Cardiac muscle cell (in vitro differentiated cells and primary cell): ENCODE measurements around the gene POU1F1. TPM values are rescaled to one million over a fixed set of nuclear protein-coding genes. Genes with fewer than 3 reads are reported as not detected.
"Not testable (repeated sequence)": the region's sequence is repeated elsewhere in the genome, so short reads cannot be mapped to it uniquely, and the experiment has no call there.

Source experiments
- DNase-seq, 2 donors: peaks; one replicate each; pipeline versions ENCODE4 v3.0.0 to v3.0.0-alpha.2; 2010 to 2017; ENCODE audit warnings: low read depth in 1 of 2, low spot score in 1 of 2
- H3K27ac ChIP-seq: fragments of 200-600 bp; sonication (generic); 2 replicates; pipeline ENCODE4 v1.5.1; 2016
- H3K27me3 ChIP-seq: fragments of 200-600 bp; sonication (generic); 2 replicates; pipeline ENCODE4 v1.6.0; 2016; ENCODE audit warnings: control low read depth
- H3K36me3 ChIP-seq: fragments of 200-600 bp; sonication (generic); 2 replicates; pipeline ENCODE4 v1.5.1; 2016; ENCODE audit warnings: control low read depth
- H3K4me1 ChIP-seq: fragments of 200-600 bp; sonication (generic); 2 replicates; pipeline ENCODE4 v1.8.1; 2017; ENCODE audit warnings: low read depth, mild to moderate bottlenecking, mixed run types
- H3K4me3 ChIP-seq: fragments of 200-600 bp; sonication (generic); 2 replicates; pipeline ENCODE4 v1.5.1; 2016; ENCODE audit warnings: mild to moderate bottlenecking
- H3K9me3 ChIP-seq: fragments of 200-600 bp; sonication (generic); 2 replicates; pipeline ENCODE4 v1.5.1; 2017; ENCODE audit warnings: low read depth, mild to moderate bottlenecking, control low read depth
- polyA plus RNA-seq: library from polyadenylated mRNA; unstranded; fragments of >200 nt; fragmentation: Nextera tagmentation; extraction: Ambion mirVana; gene quantifications from 2 replicates; pipeline ENCODE4 v1.2.1, GENCODE V29; 2016
- total RNA-seq: library from RNA; depleted of rRNA; stranded (reverse); fragments of >200 nt; gene quantifications from 2 replicates; pipeline ENCODE4 v1.2.3, GENCODE V29; 2016
- TF ChIP-seq, protein P1 (sequence below): IDR thresholded peaks from 2 replicates; pipeline ENCODE4 v1.5.1; 2012; ENCODE audit warnings: low read depth, mild to moderate bottlenecking, low read length

POU1F1 gene
- total and polyA plus RNA-seq, 2 experiments from 2014 or later: not detected

- TF ChIP-seq, protein P1, sequence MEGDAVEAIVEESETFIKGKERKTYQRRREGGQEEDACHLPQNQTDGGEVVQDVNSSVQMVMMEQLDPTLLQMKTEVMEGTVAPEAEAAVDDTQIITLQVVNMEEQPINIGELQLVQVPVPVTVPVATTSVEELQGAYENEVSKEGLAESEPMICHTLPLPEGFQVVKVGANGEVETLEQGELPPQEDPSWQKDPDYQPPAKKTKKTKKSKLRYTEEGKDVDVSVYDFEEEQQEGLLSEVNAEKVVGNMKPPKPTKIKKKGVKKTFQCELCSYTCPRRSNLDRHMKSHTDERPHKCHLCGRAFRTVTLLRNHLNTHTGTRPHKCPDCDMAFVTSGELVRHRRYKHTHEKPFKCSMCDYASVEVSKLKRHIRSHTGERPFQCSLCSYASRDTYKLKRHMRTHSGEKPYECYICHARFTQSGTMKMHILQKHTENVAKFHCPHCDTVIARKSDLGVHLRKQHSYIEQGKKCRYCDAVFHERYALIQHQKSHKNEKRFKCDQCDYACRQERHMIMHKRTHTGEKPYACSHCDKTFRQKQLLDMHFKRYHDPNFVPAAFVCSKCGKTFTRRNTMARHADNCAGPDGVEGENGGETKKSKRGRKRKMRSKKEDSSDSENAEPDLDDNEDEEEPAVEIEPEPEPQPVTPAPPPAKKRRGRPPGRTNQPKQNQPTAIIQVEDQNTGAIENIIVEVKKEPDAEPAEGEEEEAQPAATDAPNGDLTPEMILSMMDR: no peak
- Histone ChIP-seq H3K4me3 (no peak overlapping the region), H3K9me3 (no peaks in the 10 kb centered on the region), H3K4me1 (peaks cover 4% of the 10 kb centered on the region), H3K27me3 (no peaks in the 10 kb centered on the region), H3K27ac (no peak overlapping the region), H3K36me3 (peaks cover 54% of the 10 kb centered on the region)
- DNase-seq: no peak
These were observed 26.4 kb downstream of the POU1F1 start for GRCh38 chr3:87250009-87250408.

DNA sequence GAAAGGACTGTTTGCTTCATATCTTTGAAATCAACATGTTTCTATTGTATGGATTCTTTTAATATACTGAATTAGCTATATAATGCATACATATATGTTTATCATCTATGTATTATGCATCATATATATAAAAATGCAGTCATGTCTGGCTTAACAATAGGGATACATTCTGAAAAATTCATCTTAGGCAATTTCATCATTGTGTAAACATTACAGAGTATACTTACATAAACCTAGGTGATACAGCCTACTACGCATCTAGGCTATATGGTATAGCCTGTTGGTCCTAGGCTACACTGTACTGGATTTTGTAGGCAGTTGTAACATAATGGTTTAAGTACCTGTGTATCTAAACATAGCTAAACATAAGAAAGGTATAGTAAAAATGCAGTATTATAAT lies 27.6 kb downstream of the POU1F1 start:
- H3K9me3 ChIP-seq: no peaks in the 10 kb centered on the region
- TF ChIP-seq, protein P1: no peak
- H3K4me3 ChIP-seq: no peak overlapping the region
- DNase-seq: no peak
- no peaks in the 10 kb centered on the region for H3K27me3 ChIP-seq
- peaks cover 4% of the 10 kb centered on the region for H3K4me1 ChIP-seq
- H3K27ac ChIP-seq: no peak overlapping the region
- H3K36me3 ChIP-seq: peaks cover 45% of the 10 kb centered on the region

GRCh38 chr3:87248231-87248630 lies 28.2 kb downstream of the POU1F1 start:
- not testable (repeated sequence) for DNase-seq, H3K4me1 ChIP-seq, H3K4me3 ChIP-seq, H3K27ac ChIP-seq, H3K27me3 ChIP-seq, H3K9me3 ChIP-seq
- H3K36me3 ChIP-seq: peaks cover 39% of the 10 kb centered on the region

GRCh38 chr3:87247430-87247773 lies 29.0 kb downstream of the POU1F1 start:
- peak in 1 of 2 donors; percentile 8 for DNase-seq
- Histone ChIP-seq H3K9me3 (no peaks in the 10 kb centered on the region), H3K27ac (no peak overlapping the region), H3K4me1 (peaks cover 4% of the 10 kb centered on the region), H3K27me3 (no peaks in the 10 kb centered on the region), H3K36me3 (peaks cover 36% of the 10 kb centered on the region), H3K4me3 (no peak overlapping the region)
- TF ChIP-seq, protein P1: no peak

GRCh38 chr3:87246662-87247429 lies 29.5 kb downstream of the POU1F1 start:
- Histone ChIP-seq H3K4me3 (no peak overlapping the region), H3K27ac (no peak overlapping the region), H3K36me3 (peaks cover 36% of the 10 kb centered on the region), H3K9me3 (no peaks in the 10 kb centered on the region), H3K4me1 (peaks cover 4% of the 10 kb centered on the region), H3K27me3 (no peaks in the 10 kb centered on the region)
- DNase-seq: no peak
- TF ChIP-seq, protein P1: no peak

DNA sequence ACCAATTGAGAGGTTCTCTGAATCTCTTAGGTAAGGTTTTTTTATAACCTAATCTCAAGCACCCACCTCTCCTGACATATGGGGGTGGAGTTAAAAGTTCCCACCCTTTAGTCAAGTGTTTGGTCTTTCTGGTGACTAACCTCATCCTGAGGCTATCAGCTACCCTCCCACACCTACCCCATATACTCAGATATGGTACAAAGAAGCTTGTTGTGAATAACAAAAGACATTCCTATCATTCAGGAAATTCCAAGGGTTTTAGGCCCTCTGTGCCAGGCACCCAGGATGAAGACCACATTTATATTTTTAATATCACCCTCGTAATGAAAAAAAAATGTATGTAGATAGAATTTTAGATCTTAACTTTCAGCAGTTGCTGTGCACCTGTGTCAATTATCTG lies 40.3 kb downstream of the POU1F1 start:
- peaks cover 8% of the 10 kb centered on the region for H3K36me3 ChIP-seq
- H3K27ac ChIP-seq: no peak overlapping the region
- H3K4me3 ChIP-seq: no peak overlapping the region
- no peaks in the 10 kb centered on the region for H3K9me3 ChIP-seq
- no peaks in the 10 kb centered on the region for H3K27me3 ChIP-seq
- TF ChIP-seq, protein P1: no peak
- DNase-seq: no peak
- H3K4me1 ChIP-seq: no peaks in the 10 kb centered on the region
